ENCODE data around the gene SRSF9. TPM values are rescaled to one million over a fixed set of nuclear protein-coding genes. Genes with fewer than 3 reads are reported as not detected.
"Not testable (repeated sequence)": the region's sequence is repeated elsewhere in the genome, so short reads cannot be mapped to it uniquely, and the experiment has no call there.

SRSF9 gene
- total RNA-seq, 1 donor from 2014 or later: 155 TPM

- DNase-seq (ENCODE audit: low spot score): not testable (repeated sequence)
Observed at GRCh38 chr12:120452524-120452923, 17.0 kb downstream of the SRSF9 start.

DNA sequence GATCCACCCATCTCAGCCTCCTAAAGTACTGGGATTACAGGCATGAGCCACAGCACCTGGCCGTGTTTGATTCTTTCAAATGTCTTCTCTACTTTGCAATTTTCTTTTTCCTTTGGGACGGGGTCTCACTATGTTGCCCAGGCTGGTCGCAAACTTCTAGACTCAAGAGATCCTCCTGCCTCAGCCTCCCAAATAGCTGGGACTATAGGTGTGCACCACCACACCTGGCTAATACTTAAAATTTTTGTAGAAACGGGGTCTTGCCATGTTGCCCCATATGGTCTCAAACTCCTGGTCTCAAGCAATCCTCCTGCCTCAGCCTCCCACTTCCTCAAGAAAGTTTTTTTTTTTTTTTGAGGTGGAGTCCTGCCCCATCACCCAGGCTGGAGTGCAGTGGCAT, 21.6 kb downstream of the SRSF9 start:
- DNase-seq (ENCODE audit: low spot score): no peak

GRCh38 chr12:120446844-120447178, 22.7 kb downstream of the SRSF9 start:
- not testable (repeated sequence) for DNase-seq (ENCODE audit: low spot score)

- DNase-seq (ENCODE audit: low spot score): peak; percentile 88
Observed at GRCh38 chr12:120445911-120446843, 23.4 kb downstream of the SRSF9 start, which contains the start of the genes GATC and TRIAP1. Gene GATC, plus strand, starts transcription at chr12:120446444. Its CDS starts 37 bp downstream, at chr12:120446481. Gene TRIAP1, minus strand, starts transcription at chr12:120446384. Its CDS starts 12 bp downstream, at chr12:120446372.

DNA sequence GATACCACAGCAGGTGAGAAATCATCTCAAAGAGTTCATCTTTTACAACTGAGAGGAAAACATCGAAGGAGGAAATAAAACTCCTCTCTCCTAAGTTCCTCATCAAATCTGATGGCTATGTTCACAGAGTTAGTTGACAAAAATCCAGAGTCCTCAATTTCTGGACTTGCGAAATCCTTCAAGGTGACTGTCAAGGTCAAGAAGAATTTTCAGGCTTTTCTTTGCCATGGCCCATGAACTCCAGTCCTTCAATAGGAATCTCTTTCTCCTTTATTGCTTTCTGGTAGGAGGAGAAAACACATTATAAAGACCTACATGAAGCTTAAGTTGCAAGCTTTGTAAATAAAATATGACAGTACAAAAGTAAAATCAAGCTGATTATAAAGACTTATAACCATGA, 24.9 kb downstream of the SRSF9 start:
- no peak for DNase-seq (ENCODE audit: low spot score)

GRCh38 chr12:120439646-120440247, 29.8 kb downstream of the SRSF9 start:
- peak; percentile 57 for DNase-seq (ENCODE audit: low spot score)

- DNase-seq (ENCODE audit: low spot score): no peak
Observed at GRCh38 chr12:120438495-120439198, 30.9 kb downstream of the SRSF9 start.

- peak; percentile 97 for DNase-seq (ENCODE audit: low spot score)
Observed at GRCh38 chr12:120437735-120438494, 31.6 kb downstream of the SRSF9 start, which contains the start of gene COX6A1. Gene COX6A1, plus strand, starts transcription at chr12:120438113. Its CDS starts 14 bp downstream, at chr12:120438127.

DNA sequence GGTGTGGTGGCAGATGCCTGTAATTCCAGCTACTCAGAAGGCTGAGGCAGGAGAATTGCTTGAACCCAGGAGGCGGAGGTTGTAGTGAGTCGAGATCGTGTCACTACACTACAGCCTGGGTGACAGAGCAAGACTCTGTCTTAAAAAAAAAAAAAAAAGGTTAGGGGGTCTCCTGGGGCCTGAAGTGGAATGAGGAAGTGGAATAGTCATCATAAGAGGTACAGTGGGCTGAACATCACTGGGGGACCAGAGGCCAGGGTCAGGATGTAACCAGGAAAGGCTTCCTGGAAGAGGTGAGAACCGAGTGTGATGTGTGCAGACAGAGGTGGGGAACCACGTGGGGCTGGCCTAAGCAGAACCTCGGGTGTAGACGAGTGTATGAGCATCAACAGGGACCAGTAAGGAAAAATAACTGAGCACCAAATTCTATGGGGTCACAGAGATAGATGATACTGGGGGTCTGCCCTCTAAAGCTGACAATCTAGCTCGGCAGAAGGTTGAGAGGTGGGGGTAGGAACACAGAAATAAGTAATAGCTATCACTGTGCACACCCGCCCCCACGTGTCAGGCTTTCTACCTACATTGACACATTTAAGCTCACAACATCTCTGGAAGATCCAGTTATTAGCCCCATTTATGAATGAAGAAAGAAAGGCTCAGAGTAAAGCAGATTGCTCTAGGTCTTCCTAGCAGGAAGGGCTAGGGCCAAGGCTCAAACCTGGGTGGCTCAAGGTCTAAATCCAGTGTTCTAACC, 36.6 kb downstream of the SRSF9 start:
- no peak for DNase-seq (ENCODE audit: low spot score)

GRCh38 chr12:120429368-120429767, 40.2 kb downstream of the SRSF9 start:
- no peak for DNase-seq (ENCODE audit: low spot score)

GRCh38 chr12:120428597-120429229, 40.8 kb downstream of the SRSF9 start:
- no peak for DNase-seq (ENCODE audit: low spot score)

DNA sequence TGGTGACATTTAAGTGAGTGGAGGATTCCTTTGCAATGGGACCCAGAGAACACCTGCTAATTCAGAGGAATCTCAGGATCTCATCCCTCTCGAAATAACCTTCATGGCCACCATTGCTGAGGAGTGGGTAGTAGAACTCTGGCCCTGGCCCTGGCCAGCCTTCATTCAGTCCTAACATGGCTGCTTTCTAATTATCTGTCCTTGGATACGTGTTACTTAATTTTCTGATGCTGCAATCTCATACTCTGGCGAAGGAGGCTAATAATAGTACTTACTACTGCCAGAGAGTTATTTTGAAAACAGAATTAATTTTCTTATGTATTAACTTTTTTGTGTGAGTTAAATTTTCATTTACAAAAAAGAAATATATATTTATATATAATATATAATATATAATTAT, 43.8 kb downstream of the SRSF9 start:
- no peak for DNase-seq (ENCODE audit: low spot score)

DNA sequence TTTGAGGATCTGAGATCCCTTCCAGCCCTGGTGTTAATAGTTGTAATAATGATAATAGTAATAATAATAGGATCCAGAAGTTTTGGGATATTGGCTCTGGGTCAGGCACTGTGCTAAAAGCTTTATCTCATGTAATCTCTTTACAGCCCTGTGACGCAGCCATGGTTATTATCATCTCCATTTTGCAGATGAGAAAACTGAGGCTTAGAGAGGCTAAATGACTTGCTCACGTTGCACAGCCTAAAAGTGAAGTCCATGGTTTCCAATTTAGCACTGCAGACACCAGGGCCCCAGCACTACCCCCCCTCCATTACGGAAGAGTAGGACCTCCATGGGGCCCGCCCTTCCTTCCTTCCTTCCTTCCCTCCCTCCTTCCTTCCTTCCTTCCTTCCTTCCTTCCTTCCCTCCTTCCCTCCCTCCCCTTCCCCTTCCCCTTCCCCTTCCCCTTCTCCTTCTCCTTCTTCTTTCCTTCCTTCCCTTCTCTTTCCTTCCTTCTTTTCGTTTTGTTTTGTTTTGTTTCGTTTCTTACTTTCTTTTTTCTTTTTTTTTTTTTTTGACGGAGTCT, 46.6 kb downstream of the SRSF9 start:
- no peak for DNase-seq (ENCODE audit: low spot score)

GRCh38 chr12:120421701-120422100, 47.8 kb downstream of the SRSF9 start:
- no peak for DNase-seq (ENCODE audit: low spot score)

GRCh38 chr12:120417917-120418580, 51.5 kb downstream of the SRSF9 start:
- DNase-seq (ENCODE audit: low spot score): no peak

DNA sequence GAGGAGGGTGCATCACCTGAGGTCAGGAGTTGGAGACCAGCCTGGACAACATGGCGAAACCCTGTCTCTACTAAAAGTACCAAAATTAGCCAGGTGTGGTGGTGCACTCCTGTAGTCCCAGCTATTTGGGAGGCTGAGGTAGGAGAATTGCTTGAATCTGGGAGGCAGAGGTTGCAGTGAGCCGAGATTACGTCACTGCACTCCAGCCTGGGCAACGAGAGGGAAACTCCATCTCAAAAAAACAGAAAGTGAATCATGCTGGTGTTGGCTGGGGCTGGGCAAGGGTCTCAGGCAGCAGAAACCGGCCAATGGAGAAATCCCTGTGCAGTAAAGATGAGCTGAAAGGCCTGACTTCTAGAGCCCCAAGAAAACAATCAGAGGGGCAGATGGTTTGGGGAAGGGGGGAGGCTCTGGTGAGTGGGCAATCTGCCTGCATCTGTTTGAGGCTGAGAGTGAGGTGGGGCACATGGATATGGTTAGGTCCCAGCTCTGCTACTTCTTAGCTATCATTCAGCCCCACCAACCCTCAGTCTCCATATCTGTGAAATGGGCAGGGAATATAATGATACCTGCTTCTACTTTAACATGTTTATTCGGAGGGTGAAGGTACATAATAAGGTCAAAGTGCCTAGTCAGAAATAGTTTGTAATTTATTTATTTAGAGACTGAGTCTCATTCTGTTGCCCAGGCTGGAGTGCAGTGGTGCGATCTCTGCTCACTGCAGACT, 52.9 kb downstream of the SRSF9 start:
- no peak for DNase-seq (ENCODE audit: low spot score)

DNA sequence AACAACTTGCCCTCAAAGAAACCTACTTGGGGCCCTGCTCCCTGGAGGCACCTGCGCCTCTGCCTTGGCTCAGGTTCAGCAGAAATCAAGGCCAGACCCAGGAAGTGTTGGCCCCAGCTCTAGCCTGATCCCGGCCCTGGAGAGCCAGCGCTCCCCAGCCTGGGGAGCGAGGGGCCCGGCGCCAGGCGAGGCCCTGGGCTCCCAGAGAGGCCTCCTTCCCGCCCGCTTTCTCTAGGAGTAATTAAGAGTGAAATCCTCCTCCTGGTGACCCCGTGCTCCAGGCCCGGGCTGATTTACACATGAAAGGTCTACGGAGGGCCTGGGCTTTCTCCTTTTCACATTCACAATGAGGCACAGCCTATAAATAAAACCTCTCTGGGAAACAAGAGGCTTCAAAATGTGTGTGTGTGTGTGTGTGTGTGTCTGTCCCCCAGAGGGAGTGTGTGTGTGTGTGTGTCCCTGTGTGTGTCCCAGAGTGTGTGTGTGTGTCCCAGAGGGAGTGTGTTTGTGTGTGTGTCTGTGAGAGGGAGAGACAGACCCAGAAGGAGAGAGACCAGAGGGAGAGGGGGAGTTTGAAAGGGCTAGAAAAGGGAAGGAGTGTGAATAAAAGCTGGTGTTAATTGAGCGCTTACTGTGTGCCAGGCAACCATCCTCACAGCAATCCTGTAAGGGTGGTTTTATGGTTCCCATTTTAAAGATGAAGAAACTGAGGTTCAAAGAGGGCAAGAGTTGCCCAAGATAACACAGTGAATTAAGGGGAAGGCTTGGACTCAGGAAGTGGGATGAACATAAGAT, 55.5 kb downstream of the SRSF9 start:
- DNase-seq (ENCODE audit: low spot score): no peak

GRCh38 chr12:120412421-120412820, 57.1 kb downstream of the SRSF9 start:
- no peak for DNase-seq (ENCODE audit: low spot score)
